Thyroid gland (tissue), 4 donors: ENCODE measurements around the gene RALGDS.

Source experiments
- POLR2A ChIP-seq, 2 donors: fragments of 450-650 bp; IDR thresholded peaks; one replicate each; pipeline ENCODE4 v1.6.1; 2017; ENCODE audit warnings: antibody characterized with exemption in 2 of 2, mild to moderate bottlenecking in 2 of 2, moderate library complexity in 1 of 2
- TF ChIP-seq, protein P1 (sequence below), 6 experiments: fragments of 200-600 bp in 3 of 6; fragments of 450-650 bp in 3 of 6; sonication (generic) in 3 of 6; IDR thresholded peaks; one replicate each; pipeline ENCODE4 v1.5.1; 2016 to 2019; ENCODE audit warnings: antibody characterized with exemption in 6 of 6, mild to moderate bottlenecking in 2 of 6, inconsistent platforms in 1 of 6, moderate library complexity in 1 of 6

DNA sequence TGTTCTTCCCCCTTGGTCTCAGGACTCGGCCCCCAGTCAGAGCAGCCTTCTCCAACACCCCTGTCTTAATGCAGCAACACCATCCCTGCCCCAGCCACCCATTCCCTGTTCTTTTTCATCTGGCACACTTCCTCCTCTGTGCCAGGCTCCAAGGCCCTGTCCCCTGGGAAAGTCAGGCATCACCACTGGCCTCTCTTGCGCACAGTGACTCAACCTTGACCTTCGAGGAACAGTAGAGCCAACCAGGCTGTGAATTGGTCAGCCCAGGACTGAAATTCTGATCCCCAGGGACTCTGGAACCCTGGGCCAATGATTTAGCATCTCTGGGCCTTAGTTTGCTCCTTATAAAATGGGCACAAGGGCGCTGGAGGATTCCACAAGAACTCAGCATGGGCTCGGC, 10.5 kb upstream of the RALGDS start:
- TF ChIP-seq, protein P1, sequence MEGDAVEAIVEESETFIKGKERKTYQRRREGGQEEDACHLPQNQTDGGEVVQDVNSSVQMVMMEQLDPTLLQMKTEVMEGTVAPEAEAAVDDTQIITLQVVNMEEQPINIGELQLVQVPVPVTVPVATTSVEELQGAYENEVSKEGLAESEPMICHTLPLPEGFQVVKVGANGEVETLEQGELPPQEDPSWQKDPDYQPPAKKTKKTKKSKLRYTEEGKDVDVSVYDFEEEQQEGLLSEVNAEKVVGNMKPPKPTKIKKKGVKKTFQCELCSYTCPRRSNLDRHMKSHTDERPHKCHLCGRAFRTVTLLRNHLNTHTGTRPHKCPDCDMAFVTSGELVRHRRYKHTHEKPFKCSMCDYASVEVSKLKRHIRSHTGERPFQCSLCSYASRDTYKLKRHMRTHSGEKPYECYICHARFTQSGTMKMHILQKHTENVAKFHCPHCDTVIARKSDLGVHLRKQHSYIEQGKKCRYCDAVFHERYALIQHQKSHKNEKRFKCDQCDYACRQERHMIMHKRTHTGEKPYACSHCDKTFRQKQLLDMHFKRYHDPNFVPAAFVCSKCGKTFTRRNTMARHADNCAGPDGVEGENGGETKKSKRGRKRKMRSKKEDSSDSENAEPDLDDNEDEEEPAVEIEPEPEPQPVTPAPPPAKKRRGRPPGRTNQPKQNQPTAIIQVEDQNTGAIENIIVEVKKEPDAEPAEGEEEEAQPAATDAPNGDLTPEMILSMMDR (IDR thresholded peaks at IDR 0.05), result no peak
- no peak for TF ChIP-seq POLR2A (IDR thresholded peaks at IDR 0.05)
